ENCODE results near the gene CHAD. TPM values are rescaled to one million over a fixed set of nuclear protein-coding genes. Genes with fewer than 3 reads are reported as not detected.
A peak's percentile ranks its signal among the peaks of the same experiment; 100 is the strongest.

The CHAD gene
- total and polyA plus RNA-seq, 2 of the 13 experiments (the other 11 are each of a cell fraction or from before 2014, with no cell fraction given), result 1.4 TPM; not detected in 1

GRCh38 chr17:50422738-50423137, 45.9 kb downstream of the CHAD start (continued):
- peak; percentile 72 for TF ChIP-seq ARID5B (CRISPR knock-in tag; IDR thresholded peaks at IDR 0.05)
- no peak for TF ChIP-seq MTF1 (CRISPR knock-in tag; IDR thresholded peaks at IDR 0.05)
- no peak for TF ChIP-seq ZBED4 (CRISPR knock-in tag; IDR thresholded peaks at IDR 0.05; ENCODE audit: borderline replicate concordance)
- no peak for TF ChIP-seq ZBTB44 (CRISPR knock-in tag; IDR thresholded peaks at IDR 0.05)
- 0 out of 2 replicates have a peak, but pooled peaks have one; percentile 28 for TF ChIP-seq ZNF362 (CRISPR knock-in tag; IDR thresholded peaks at IDR 0.05; ENCODE audit: borderline replicate concordance)
- no peak for TF ChIP-seq PHF21A (CRISPR knock-in tag; IDR thresholded peaks at IDR 0.05)
- peak; percentile 46; the same call in 1 of the 2 replicates for TF ChIP-seq HDAC1 (CRISPR knock-in tag; IDR thresholded peaks at IDR 0.05)
- no peak for TF ChIP-seq U2AF2 (IDR thresholded peaks at IDR 0.05; ENCODE audit: low read depth, low read length)
- peak; percentile 83 for TF ChIP-seq RCOR2 (CRISPR knock-in tag; IDR thresholded peaks at IDR 0.05)
- no peak for TF ChIP-seq STAT6 (CRISPR knock-in tag; IDR thresholded peaks at IDR 0.05; ENCODE audit: borderline replicate concordance)
